GM19023 (cell line): ENCODE data around the gene CDK15.

ENCODE experiments used
- ATAC-seq: cut with Tn5 transposase; IDR thresholded peaks from one replicate; pipeline ENCODE4 v1.9.1; 2021; ENCODE audit warnings: mild to moderate bottlenecking, moderate library complexity; ENCODE audit not compliant: unreplicated experiment

Gene CDK15

GRCh38 chr2:201906777-201907562, 100.6 kb downstream of the CDK15 start:
- no peak for ATAC-seq

GRCh38 chr2:201907563-201907881, 101.2 kb downstream of the CDK15 start:
- no peak for ATAC-seq

GRCh38 chr2:201908901-201909300, 102.6 kb downstream of the CDK15 start:
- no peak for ATAC-seq

GRCh38 chr2:201909348-201909747, 103.0 kb downstream of the CDK15 start:
- ATAC-seq: no peak

- no peak for ATAC-seq
Observed at GRCh38 chr2:201909961-201910361, 103.6 kb downstream of the CDK15 start.

GRCh38 chr2:201911372-201911771, 105.0 kb downstream of the CDK15 start:
- ATAC-seq: no peak

GRCh38 chr2:201913201-201913600, 106.9 kb downstream of the CDK15 start:
- no peak for ATAC-seq

GRCh38 chr2:201915446-201915845, 109.1 kb downstream of the CDK15 start:
- ATAC-seq: no peak

GRCh38 chr2:201916565-201916964, 110.2 kb downstream of the CDK15 start:
- no peak for ATAC-seq

GRCh38 chr2:201918616-201919307, 112.4 kb downstream of the CDK15 start:
- ATAC-seq: no peak

- ATAC-seq: no peak
Observed at GRCh38 chr2:201919308-201919634, 112.9 kb downstream of the CDK15 start.

- no peak for ATAC-seq
Observed at GRCh38 chr2:201923436-201924328, 117.3 kb downstream of the CDK15 start.

- ATAC-seq: no peak
Observed at GRCh38 chr2:201924453-201924852, 118.1 kb downstream of the CDK15 start.

GRCh38 chr2:201925056-201925455, 118.7 kb downstream of the CDK15 start:
- ATAC-seq: no peak

GRCh38 chr2:201926067-201926466, 119.7 kb downstream of the CDK15 start:
- no peak for ATAC-seq

GRCh38 chr2:201928363-201928762, 122.0 kb downstream of the CDK15 start:
- no peak for ATAC-seq

- ATAC-seq: no peak
Observed at GRCh38 chr2:201929281-201930026, 123.1 kb downstream of the CDK15 start.

GRCh38 chr2:201930043-201930442, 123.7 kb downstream of the CDK15 start:
- ATAC-seq: no peak

GRCh38 chr2:201930831-201931230, 124.5 kb downstream of the CDK15 start:
- no peak for ATAC-seq

GRCh38 chr2:201931475-201931874, 125.1 kb downstream of the CDK15 start:
- no peak for ATAC-seq

GRCh38 chr2:201931951-201932350, 125.6 kb downstream of the CDK15 start:
- no peak for ATAC-seq
